Measurements from ENCODE around the gene DNM1. TPM values are rescaled to one million over a fixed set of nuclear protein-coding genes. Genes with fewer than 3 reads are reported as not detected.

The DNM1 gene
- total RNA-seq (10 to 100 TPM in 1 of 2 donors, 1 to 10 TPM in 1; 8.2 to 23.7 TPM), polyA plus RNA-seq (1 to 10 TPM; 1.2 to 3.9 TPM)
- long read RNA-seq, donor 1: 0 reads
- long read RNA-seq, donor 2: 0 reads
- long read RNA-seq, donor 3: 0 reads
- long read RNA-seq, donor 4: 0 reads
- long read RNA-seq, donor 5, partial matches to known transcripts: 10 of 10 reads
- long read RNA-seq, donor 5, other reads (novel, unspliced or antisense): 0 of 10 reads

DNA sequence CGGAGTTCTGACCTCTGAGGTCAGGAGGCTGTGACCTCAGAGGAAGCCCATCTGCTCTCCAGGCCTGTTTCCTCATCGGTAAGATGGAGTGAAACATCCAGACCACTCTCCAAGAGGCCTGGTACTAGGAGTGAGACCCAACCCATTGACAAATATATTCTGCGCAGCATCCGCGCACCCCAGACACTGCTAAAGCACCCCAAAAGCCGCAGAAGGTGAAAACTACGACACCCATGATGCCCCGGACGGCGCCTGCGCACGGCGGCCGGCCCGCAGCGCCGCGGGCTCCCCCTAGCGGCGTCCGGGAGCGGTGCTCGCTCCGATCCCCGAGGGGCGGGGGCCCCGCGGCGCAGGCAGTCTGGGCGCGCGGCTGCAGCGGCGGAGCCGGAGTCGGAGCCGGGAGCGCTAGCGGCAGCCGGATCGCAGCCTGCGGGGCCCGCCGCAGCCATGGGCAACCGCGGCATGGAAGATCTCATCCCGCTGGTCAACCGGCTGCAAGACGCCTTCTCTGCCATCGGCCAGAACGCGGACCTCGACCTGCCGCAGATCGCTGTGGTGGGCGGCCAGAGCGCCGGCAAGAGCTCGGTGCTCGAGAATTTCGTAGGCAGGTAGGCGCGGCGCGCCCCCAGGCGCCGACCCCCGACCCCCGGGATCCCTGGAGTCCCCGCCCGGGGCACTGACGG lies at the start of gene DNM1:
TSS of gene DNM1 (plus strand) at position 356 of the 683 bp plus-strand sequence. CDS start at position 448, 92 bp downstream.
- 0 to 1% methylated on average over 66 to 72 of the region's 72 CpGs for WGBS, 2 donors
- peak; percentile 75 to 81 (median 76) for DNase-seq
- no peak within 1 kb of the TSS for H3K9ac ChIP-seq (ENCODE audit: insufficient read depth in 1 of 2, low read length in 2 of 2)

DNA sequence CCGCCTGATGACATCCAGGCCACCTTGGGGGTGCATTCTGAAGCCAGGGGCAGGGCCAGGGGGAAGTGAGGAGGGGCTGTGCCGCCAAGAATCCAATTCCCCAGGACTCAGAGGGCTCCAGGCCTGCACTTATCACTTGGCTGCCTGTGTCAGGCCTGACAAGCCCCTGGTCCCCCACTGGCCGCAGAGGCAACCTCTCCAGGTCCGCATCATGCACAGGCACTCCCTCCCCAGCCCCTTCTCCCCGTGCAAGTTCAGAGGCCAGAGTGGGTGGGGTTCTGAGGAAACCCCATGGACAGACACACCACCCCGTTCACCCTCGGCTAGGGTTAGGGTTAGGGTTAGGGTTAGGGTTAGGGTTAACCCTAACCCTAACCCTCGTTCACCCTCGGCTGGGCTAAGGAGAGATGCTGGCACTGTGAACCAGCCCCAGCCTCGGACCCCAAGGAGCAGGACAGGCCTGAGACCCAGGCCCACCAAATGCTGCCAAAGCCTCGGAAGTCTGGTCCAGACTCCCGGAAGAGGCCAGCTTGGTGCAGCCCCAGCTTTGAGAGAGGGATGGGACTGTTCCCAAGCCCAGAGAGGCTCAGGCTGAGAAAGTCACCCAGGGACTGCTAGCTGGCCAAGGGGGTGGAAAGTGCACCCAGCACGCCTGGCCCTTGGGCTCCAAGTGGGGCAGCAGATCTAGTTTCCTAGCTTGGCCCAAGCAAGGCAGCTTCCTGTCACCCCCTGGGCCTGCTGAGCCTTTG lies 49.1 kb upstream of the DNM1 start:
- Histone ChIP-seq H3K36me3 (ENCODE audit: control insufficient read depth in 4 of 4, insufficient read depth in 4 of 4, low read length in 4 of 4) (no peaks in the 10 kb centered on the region), H3K27me3 (ENCODE audit: control insufficient read depth in 3 of 3, insufficient read depth in 3 of 3, low read length in 2 of 3) (no peaks in the 10 kb centered on the region), H3K27ac (ENCODE audit: low read depth in 1 of 2, low read length in 1 of 2) (no peak overlapping the region), H3K4me3 (no peak overlapping the region), H3K4me1 (ENCODE audit: control insufficient read depth in 5 of 5, insufficient read depth in 5 of 5, low read length in 5 of 5) (peaks cover 0 to 6% (median 0%) of the 10 kb centered on the region in 5 donors), H3K9me3 (ENCODE audit: control insufficient read depth in 4 of 4, insufficient read depth in 3 of 4, low read length in 3 of 4) (no peaks in the 10 kb centered on the region), H3K9ac (ENCODE audit: insufficient read depth in 1 of 2, low read length in 2 of 2) (no peak overlapping the region)
- no peak for DNase-seq
- 90% methylated on average over 13 of the region's 13 CpGs for WGBS, 2 donors
- ATAC-seq (ENCODE audit: insufficient read depth, low FRiP score): no peak
- TF ChIP-seq, protein P1, sequence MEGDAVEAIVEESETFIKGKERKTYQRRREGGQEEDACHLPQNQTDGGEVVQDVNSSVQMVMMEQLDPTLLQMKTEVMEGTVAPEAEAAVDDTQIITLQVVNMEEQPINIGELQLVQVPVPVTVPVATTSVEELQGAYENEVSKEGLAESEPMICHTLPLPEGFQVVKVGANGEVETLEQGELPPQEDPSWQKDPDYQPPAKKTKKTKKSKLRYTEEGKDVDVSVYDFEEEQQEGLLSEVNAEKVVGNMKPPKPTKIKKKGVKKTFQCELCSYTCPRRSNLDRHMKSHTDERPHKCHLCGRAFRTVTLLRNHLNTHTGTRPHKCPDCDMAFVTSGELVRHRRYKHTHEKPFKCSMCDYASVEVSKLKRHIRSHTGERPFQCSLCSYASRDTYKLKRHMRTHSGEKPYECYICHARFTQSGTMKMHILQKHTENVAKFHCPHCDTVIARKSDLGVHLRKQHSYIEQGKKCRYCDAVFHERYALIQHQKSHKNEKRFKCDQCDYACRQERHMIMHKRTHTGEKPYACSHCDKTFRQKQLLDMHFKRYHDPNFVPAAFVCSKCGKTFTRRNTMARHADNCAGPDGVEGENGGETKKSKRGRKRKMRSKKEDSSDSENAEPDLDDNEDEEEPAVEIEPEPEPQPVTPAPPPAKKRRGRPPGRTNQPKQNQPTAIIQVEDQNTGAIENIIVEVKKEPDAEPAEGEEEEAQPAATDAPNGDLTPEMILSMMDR (IDR thresholded peaks at IDR 0.05; ENCODE audit: control extremely low read depth, extremely low read depth): no peak

More for the DNA sequence above, at the start of gene DNM1:
- Histone ChIP-seq H3K27ac (ENCODE audit: low read depth in 1 of 2, low read length in 1 of 2) (no peak within 1 kb of the TSS), H3K36me3 (ENCODE audit: control insufficient read depth in 4 of 4, insufficient read depth in 4 of 4, low read length in 4 of 4) (no peaks in the 10 kb centered on the region), H3K9me3 (ENCODE audit: control insufficient read depth in 4 of 4, insufficient read depth in 3 of 4, low read length in 3 of 4) (no peaks in the 10 kb centered on the region), H3K4me3 (peak within 1 kb of the TSS; percentile 14), H3K27me3 (ENCODE audit: control insufficient read depth in 3 of 3, insufficient read depth in 3 of 3, low read length in 2 of 3) (peaks cover 0 to 5% (median 0%) of the 10 kb centered on the region in 3 donors), H3K4me1 (ENCODE audit: control insufficient read depth in 5 of 5, insufficient read depth in 5 of 5, low read length in 5 of 5) (peaks cover 0 to 9% (median 0%) of the 10 kb centered on the region in 5 donors)
- ATAC-seq (ENCODE audit: insufficient read depth, low FRiP score): peak; percentile 96
- TF ChIP-seq, protein P1 (IDR thresholded peaks at IDR 0.05; ENCODE audit: control extremely low read depth, extremely low read depth): peak; percentile 80

DNA sequence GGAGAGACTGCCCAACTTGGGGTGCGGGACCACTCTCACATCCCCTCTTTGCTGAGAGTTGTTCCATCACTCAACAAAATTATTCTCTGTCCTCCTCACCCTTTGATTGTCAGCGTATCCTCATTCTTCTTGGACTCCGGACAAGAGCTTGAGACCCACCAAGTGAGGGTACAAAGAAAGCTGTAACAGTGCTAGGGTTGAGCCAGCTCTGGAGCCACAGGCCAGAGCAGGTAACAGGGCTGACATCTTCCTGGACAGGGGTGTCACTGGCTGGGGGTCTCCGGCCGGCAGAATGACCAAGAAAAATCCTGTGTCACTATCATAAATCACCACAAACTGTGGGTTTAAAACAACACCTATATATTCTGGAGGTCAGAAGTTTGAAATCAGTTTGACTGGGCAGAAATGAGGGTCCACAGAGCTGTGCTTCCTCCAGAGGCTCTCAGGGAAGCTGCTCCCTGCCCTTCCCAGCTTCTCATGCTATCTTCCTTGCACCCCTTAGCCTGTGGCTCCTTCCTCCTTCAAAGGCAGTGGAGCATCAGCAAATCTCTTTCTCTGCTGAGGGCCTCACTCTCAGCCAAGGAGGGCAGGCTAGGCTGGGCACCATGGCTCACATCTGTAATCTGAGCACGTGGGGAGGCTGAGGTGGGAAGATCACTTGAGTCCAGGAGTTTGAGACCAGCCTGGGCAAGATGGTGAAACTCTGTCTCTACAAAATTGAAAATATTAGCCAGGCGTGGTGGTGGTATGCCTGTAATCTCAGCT lies 47.3 kb upstream of the DNM1 start:
- Histone ChIP-seq H3K9ac (ENCODE audit: insufficient read depth in 1 of 2, low read length in 2 of 2) (no peak overlapping the region), H3K27me3 (ENCODE audit: control insufficient read depth in 3 of 3, insufficient read depth in 3 of 3, low read length in 2 of 3) (no peaks in the 10 kb centered on the region), H3K9me3 (ENCODE audit: control insufficient read depth in 4 of 4, insufficient read depth in 3 of 4, low read length in 3 of 4) (no peaks in the 10 kb centered on the region), H3K4me1 (ENCODE audit: control insufficient read depth in 5 of 5, insufficient read depth in 5 of 5, low read length in 5 of 5) (peaks cover 0 to 12% (median 3%) of the 10 kb centered on the region in 5 donors), H3K4me3 (no peak overlapping the region), H3K36me3 (ENCODE audit: control insufficient read depth in 4 of 4, insufficient read depth in 4 of 4, low read length in 4 of 4) (no peaks in the 10 kb centered on the region), H3K27ac (ENCODE audit: low read depth in 1 of 2, low read length in 1 of 2) (no peak overlapping the region)
- no peak for DNase-seq
- WGBS, 2 donors: 84 to 85% methylated on average over 7 of the region's 7 CpGs
- ATAC-seq (ENCODE audit: insufficient read depth, low FRiP score): no peak
- TF ChIP-seq, protein P1 (IDR thresholded peaks at IDR 0.05; ENCODE audit: control extremely low read depth, extremely low read depth): no peak

All from lung (tissue), 16 donors.